Medulla oblongata (tissue), 1 donor: ENCODE data around the gene FAM43A.
A peak's percentile ranks its signal among the peaks of the same experiment; 100 is the strongest.

ENCODE experiments used
- DNase-seq: peaks from one replicate; pipeline ENCODE4 v3.0.0-alpha.2; 2015; ENCODE audit errors: extremely low spot score

Gene FAM43A

GRCh38 chr3:194685718-194686413, at the start of gene FAM43A:
FAM43A (plus strand) TSS chr3:194685883; CDS start chr3:194686827, 944 bp downstream.
- peak; percentile 85 for DNase-seq

- DNase-seq, result no peak
These were observed 48.6 kb upstream of the FAM43A start for GRCh38 chr3:194637066-194637465.

- no peak for DNase-seq
These were observed 47.9 kb upstream of the FAM43A start for GRCh38 chr3:194637541-194638400.

GRCh38 chr3:194638991-194639605, 46.6 kb upstream of the FAM43A start:
- DNase-seq, result no peak

- DNase-seq, result no peak
These were observed 44.9 kb upstream of the FAM43A start for GRCh38 chr3:194640829-194641228.

- no peak for DNase-seq
These were observed 42.9 kb upstream of the FAM43A start for GRCh38 chr3:194642769-194643168.

GRCh38 chr3:194647747-194648146, 37.9 kb upstream of the FAM43A start:
- no peak for DNase-seq

- DNase-seq, result no peak
These were observed 31.2 kb upstream of the FAM43A start for GRCh38 chr3:194654443-194654842.

GRCh38 chr3:194657439-194657838, 28.2 kb upstream of the FAM43A start:
- DNase-seq, result no peak

GRCh38 chr3:194658477-194659242, 27.0 kb upstream of the FAM43A start:
- DNase-seq, result no peak

GRCh38 chr3:194659778-194660177, 25.9 kb upstream of the FAM43A start:
- no peak for DNase-seq

- DNase-seq, result no peak
These were observed 24.3 kb upstream of the FAM43A start for GRCh38 chr3:194661374-194661773.

- DNase-seq, result no peak
These were observed 23.7 kb upstream of the FAM43A start for GRCh38 chr3:194661946-194662345.

GRCh38 chr3:194664857-194665256, 20.8 kb upstream of the FAM43A start:
- no peak for DNase-seq

GRCh38 chr3:194667363-194667762, 18.3 kb upstream of the FAM43A start:
- no peak for DNase-seq

GRCh38 chr3:194671511-194671899, 14.2 kb upstream of the FAM43A start:
- no peak for DNase-seq

- peak; percentile 95 for DNase-seq
These were observed 13.5 kb upstream of the FAM43A start, which contains the start of gene LSG1 for GRCh38 chr3:194671900-194672808. LSG1 (minus strand) TSS chr3:194672191; CDS start chr3:194672162, 29 bp downstream.

- no peak for DNase-seq
These were observed 12.8 kb upstream of the FAM43A start for GRCh38 chr3:194672876-194673275.

GRCh38 chr3:194673761-194674160, 11.9 kb upstream of the FAM43A start:
- DNase-seq, result no peak

GRCh38 chr3:194675081-194675640, 10.5 kb upstream of the FAM43A start:
- no peak for DNase-seq
